Measurements from ENCODE around the gene KCNE4. TPM values are rescaled to one million over a fixed set of nuclear protein-coding genes. Genes with fewer than 3 reads are reported as not detected.
A peak's percentile ranks its signal among the peaks of the same experiment; 100 is the strongest.
"Not testable (repeated sequence)": the region's sequence is repeated elsewhere in the genome, so short reads cannot be mapped to it uniquely, and the experiment has no call there.

KCNE4 gene
- polyA plus RNA-seq, 3 donors, result 10.7 to 15.3 (median 13.5) TPM

GRCh38 chr2:223055140-223055539 is 3.1 kb downstream of the KCNE4 start:
- peak; percentile 84 for DNase-seq

- no peak for DNase-seq
Measured at GRCh38 chr2:223055836-223056235, 3.8 kb downstream of the KCNE4 start.

DNA sequence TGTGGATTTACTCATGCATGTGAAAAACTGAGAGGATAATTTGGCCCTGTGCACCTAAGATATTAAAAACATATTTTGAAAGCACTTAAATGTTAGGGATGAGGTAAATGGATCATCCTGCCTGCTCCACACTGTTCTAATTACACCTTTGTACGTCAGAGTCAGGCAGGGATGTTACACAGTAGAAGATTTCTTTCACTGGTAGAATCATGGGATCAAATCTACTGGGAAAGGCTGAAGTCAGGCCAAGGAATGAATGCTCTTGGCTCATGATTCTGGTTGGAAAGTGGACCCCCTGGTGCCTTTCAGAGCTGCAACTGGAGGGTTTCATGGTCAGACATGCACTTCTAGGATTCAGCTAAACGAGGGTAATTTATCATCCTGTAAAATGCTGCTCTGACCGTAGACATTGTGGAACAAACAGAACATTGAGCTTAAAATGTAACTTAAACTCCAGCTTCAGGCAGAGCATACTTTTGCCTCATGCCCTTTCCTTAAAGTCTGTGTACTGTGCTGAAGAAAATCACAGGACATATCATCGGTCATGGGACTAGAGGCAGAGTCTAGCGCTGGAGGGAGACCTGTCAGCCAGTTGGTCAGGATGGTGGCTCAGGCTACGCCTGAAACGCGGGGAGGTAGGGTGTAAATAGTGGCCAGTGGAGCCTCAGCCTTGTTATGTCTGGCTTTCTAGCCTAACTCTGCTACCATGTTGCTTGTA is 4.9 kb downstream of the KCNE4 start:
- DNase-seq, result no peak

GRCh38 chr2:223057569-223057968 is 5.6 kb downstream of the KCNE4 start:
- DNase-seq, result no peak

- no peak for DNase-seq
Measured at GRCh38 chr2:223058952-223059716, 7.1 kb downstream of the KCNE4 start.

- no peak for DNase-seq
Measured at GRCh38 chr2:223060201-223060825, 8.3 kb downstream of the KCNE4 start.

DNA sequence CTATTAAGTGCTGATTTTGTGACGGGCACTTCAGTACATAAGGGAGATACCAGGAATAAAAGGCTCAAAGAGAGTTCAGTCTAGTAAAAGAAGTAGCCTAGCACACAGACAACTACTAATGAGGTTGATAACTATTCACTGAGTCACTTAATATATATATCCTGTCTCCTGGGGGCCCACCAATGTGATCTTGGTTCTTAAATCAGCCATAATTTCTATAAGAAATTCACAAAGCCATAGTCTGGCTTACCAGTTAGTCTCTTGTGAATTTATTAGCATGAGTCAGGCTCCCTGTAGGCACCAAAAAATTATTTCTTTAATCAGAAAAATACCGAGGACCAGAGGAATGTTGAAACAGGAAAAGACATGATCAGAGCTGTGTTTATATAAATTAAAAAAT is 10.4 kb downstream of the KCNE4 start:
- DNase-seq, result no peak

GRCh38 chr2:223065107-223065506 is 13.1 kb downstream of the KCNE4 start:
- DNase-seq, result no peak

- DNase-seq, result no peak
Measured at GRCh38 chr2:223066721-223067120, 14.7 kb downstream of the KCNE4 start.

DNA sequence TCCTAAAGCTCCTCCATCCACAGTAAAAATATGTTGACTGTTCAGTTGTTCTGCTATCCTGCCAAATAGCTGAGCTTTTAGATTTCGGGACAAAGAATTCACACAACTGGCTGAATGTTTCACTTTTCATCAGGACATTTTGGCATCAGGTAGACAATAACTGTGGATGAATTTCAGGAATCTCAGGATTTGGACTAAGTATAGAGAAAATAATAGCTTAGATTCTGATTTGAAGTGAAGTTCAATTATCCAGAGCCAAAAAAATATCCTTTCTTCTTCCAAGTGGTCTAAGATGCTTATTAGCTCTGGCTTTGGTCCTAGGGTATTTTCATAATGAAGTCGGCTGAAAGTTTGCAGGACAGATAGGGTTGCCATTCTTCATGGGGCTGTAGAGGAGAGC is 16.1 kb downstream of the KCNE4 start:
- DNase-seq, result no peak

GRCh38 chr2:223069465-223069864 is 17.5 kb downstream of the KCNE4 start:
- DNase-seq, result no peak

DNA sequence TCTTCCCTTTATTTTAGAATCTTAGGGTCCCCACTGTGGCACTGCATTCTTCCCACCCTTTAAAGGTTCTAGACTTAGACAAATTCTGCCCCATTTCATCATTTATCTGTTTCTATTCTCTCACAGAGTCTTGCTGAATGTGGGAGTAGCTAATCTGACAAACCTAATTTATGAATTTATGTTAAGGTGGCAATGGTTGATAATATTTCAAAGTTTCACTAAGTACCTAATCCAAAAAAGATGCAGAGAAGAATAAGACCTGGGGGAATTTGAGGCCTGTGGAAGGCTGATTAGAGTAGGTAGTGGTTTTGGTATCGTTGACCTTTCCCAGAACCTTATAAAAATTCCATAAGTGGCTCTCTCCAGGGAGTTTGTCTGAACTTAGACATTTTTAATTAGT is 18.0 kb downstream of the KCNE4 start:
- DNase-seq, result no peak

- DNase-seq, result no peak
Measured at GRCh38 chr2:223071139-223071538, 19.1 kb downstream of the KCNE4 start.

GRCh38 chr2:223072826-223073225 is 20.8 kb downstream of the KCNE4 start:
- no peak for DNase-seq

DNA sequence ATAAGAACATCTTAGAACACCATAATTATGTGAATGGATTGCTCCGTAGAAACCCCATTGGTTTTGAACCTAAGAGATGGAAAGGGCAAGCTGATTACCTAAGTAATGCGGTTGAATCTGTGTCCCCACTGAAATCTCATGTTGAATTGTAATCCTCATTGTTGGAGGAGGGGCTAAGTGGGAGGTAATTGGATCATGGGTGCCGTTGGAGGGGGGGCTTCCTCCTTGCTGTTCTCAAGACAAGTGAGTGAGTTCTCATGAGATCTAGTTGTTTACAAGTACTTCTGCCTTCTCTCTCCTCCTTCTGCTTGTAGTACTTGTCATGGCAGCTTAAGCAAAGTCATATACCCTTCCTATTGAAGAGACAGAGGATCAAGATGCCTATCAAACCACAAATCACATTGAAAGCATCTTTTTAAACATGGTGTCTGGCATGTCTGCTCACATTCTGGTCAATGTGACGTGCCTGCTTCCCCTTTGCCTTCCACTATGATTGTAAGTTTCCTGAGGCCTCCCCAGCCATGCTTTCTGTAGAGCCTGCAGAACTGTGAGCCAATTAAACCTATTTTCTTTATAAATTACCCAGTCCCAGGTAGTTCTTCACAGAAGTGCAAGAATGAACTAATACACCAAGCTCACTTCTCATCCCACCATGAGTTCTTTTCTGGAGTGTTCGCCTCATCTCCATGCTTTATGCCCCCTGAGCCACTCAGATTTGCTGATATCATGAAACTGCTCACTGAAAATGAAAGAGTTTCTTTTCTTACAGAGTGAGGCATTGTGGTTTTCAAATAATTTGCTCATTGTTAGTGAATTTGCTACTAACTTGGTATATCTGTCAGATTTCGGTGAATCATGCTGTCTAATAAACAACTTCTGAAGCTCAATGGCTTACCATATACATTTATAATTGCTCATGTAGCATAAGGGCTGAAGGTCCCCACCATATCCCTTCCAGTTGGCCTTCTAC is 23.6 kb downstream of the KCNE4 start:
- no peak for DNase-seq

- DNase-seq, result no peak
Measured at GRCh38 chr2:223076573-223076972, 24.6 kb downstream of the KCNE4 start.

DNA sequence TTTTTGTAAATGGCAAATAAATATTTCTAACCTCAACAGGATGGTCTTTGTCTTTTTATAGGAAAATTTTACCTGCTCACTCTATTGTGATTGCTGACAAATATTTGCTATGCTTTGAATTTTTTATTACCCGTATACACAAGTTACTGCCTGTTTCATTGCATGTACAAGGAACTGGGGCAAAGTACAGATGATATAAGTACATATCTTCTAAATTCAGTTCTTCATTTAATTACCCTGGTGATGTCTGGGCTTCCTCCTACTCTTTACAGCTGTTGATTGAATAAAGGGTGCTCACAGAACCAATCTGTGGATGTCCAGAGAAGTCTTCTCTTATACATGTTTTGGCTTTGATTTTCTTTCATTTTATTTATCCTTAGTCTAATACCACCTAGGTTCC is 26.5 kb downstream of the KCNE4 start:
- DNase-seq, result no peak

DNA sequence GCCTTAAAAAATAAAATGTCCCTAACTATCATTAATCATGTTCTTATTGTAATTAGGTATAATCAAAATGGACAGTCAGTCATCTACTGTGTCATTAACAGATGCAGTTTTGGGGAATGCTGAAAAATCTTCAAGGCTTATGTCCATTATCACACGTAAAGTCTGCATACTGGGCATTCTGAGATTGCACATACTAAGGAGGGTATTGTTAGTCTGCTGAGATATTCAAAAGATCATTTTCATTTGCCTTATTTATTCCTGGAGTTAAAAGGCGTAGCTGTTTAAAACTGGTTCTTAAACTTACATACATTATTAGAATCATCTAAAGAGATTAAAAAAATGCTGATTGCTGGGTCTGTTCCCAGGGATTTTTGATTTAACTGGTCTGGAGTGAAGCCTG is 27.4 kb downstream of the KCNE4 start:
- no peak for DNase-seq

DNA sequence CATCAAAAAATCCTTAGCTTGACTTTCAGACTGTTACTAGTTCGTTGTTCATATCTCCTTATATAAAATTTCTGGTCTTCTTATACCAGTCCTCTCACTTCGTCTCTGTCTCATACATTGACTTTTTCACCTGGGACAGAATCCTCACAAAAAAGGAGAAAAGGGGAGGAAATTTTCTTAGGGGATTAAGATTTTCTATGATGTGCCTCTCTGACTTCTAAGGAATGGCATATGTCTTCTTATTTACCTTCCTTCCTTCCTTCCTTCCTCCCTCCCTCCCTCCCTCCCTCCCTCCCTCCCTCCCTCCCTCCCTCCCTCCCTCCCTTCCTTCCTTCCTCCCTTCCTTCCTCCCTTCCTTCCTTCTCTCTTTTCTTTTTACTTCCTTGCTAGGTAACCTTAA is 27.9 kb downstream of the KCNE4 start:
- DNase-seq, result no peak

- DNase-seq, result not testable (repeated sequence)
Measured at GRCh38 chr2:223080790-223081360, 28.9 kb downstream of the KCNE4 start.

DNA sequence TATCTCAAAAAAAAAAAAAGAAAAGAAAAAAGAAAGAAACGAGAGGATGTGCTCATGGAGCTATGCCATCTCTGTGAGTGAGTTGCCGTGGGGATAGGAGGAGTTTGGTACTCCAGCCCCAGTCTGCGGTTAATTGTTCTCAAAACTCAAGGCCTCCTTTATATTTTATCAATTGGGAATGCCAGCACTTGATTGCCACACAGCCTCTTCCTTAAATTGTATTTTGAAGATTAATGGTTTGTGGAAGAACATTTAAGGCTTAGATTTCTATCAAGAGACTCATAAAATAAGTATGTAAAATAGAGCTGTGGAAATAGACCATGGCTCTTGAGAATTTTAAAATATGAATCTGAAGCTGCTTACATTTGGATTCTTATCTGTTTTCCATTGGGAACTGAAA is 29.8 kb downstream of the KCNE4 start:
- DNase-seq, result no peak

- no peak for DNase-seq
Measured at GRCh38 chr2:223082706-223083105, 30.7 kb downstream of the KCNE4 start.
